Ectodermal cell (in vitro differentiated cells): ENCODE measurements around the gene OSER1.

Experiments used
- H3K27ac ChIP-seq: 2 replicates; pipeline ENCODE4 v1.7.0; 2013; ENCODE audit warnings: mild to moderate bottlenecking, low read depth, low read length; ENCODE audit not compliant: insufficient read depth, poor library complexity, severe bottlenecking
- H3K27me3 ChIP-seq: 2 replicates; pipeline ENCODE4 v1.7.0; 2013; ENCODE audit warnings: mild to moderate bottlenecking, low read length; ENCODE audit not compliant: insufficient read depth, control insufficient read depth, poor library complexity, severe bottlenecking
- H3K36me3 ChIP-seq: one replicate; pipeline ENCODE4 v1.7.0; 2013; ENCODE audit warnings: low read length; ENCODE audit not compliant: control insufficient read depth, insufficient read depth
- H3K4me1 ChIP-seq: one replicate; pipeline ENCODE4 v1.7.0; 2013; ENCODE audit warnings: low read length; ENCODE audit not compliant: control insufficient read depth, insufficient read depth
- H3K4me3 ChIP-seq: 2 replicates; pipeline ENCODE4 v1.7.0; 2013; ENCODE audit warnings: low read depth, low read length, control low read depth; ENCODE audit not compliant: insufficient read depth
- H3K9me3 ChIP-seq: 2 replicates; pipeline ENCODE4 v1.7.0; 2013; ENCODE audit warnings: mild to moderate bottlenecking, low read length, moderate library complexity; ENCODE audit not compliant: control insufficient read depth
- WGBS, 2 experiments: methylation state at CpG; one replicate each; pipeline ENCODE4 v1.1.7; 2013; ENCODE audit warnings: missing lambda C conversion rate in 2 of 2; 5-methylcytosine and 5-hydroxymethylcytosine counted together

The OSER1 gene

GRCh38 chr20:44160133-44160532 lies 50.4 kb downstream of the OSER1 start:
- Histone ChIP-seq H3K4me1 (peaks cover 5% of the 10 kb centered on the region), H3K9me3 (no peaks in the 10 kb centered on the region), H3K4me3 (no peak overlapping the region), H3K36me3 (no peaks in the 10 kb centered on the region), H3K27ac (no peak overlapping the region), H3K27me3 (no peaks in the 10 kb centered on the region)
- WGBS, 2 experiments = 96 to 97% methylated on average over 56 of the region's 56 CpGs

- Histone ChIP-seq H3K27ac (no peak overlapping the region), H3K4me1 (peaks cover 8% of the 10 kb centered on the region), H3K9me3 (no peaks in the 10 kb centered on the region), H3K4me3 (no peak overlapping the region), H3K27me3 (no peaks in the 10 kb centered on the region), H3K36me3 (no peaks in the 10 kb centered on the region)
- 94 to 95% methylated on average over 50 of the region's 50 CpGs for WGBS, 2 experiments
Observed at GRCh38 chr20:44159711-44160110, 50.9 kb downstream of the OSER1 start.

GRCh38 chr20:44159125-44159524 lies 51.4 kb downstream of the OSER1 start:
- Histone ChIP-seq H3K27ac (no peak overlapping the region), H3K9me3 (no peaks in the 10 kb centered on the region), H3K4me1 (peaks cover 9% of the 10 kb centered on the region), H3K4me3 (no peak overlapping the region), H3K36me3 (no peaks in the 10 kb centered on the region), H3K27me3 (no peaks in the 10 kb centered on the region)
- WGBS, 2 experiments = 97 to 98% methylated on average over 2 of the region's 2 CpGs

- H3K4me1 ChIP-seq = peaks cover 19% of the 10 kb centered on the region
- H3K36me3 ChIP-seq = no peaks in the 10 kb centered on the region
- 94 to 96% methylated on average over 5 of the region's 5 CpGs for WGBS, 2 experiments
- no peaks in the 10 kb centered on the region for H3K27me3 ChIP-seq
- no peak overlapping the region for H3K4me3 ChIP-seq
- H3K27ac ChIP-seq = no peak overlapping the region
- no peaks in the 10 kb centered on the region for H3K9me3 ChIP-seq
Observed at GRCh38 chr20:44157061-44157460, 53.5 kb downstream of the OSER1 start.

GRCh38 chr20:44154521-44155001 lies 56.0 kb downstream of the OSER1 start:
- no peaks in the 10 kb centered on the region for H3K9me3 ChIP-seq
- no peak overlapping the region for H3K27ac ChIP-seq
- H3K27me3 ChIP-seq = no peaks in the 10 kb centered on the region

GRCh38 chr20:44153636-44154043 lies 56.9 kb downstream of the OSER1 start:
- Histone ChIP-seq H3K27me3 (no peaks in the 10 kb centered on the region), H3K27ac (no peak overlapping the region), H3K4me1 (peaks cover 19% of the 10 kb centered on the region), H3K9me3 (no peaks in the 10 kb centered on the region), H3K4me3 (no peak overlapping the region), H3K36me3 (no peaks in the 10 kb centered on the region)
- WGBS, 2 experiments = 87 to 89% methylated on average over 6 of the region's 6 CpGs

More at GRCh38 chr20:44154521-44155001, 56.0 kb downstream of the OSER1 start:
- Histone ChIP-seq H3K36me3 (no peaks in the 10 kb centered on the region), H3K4me1 (peaks cover 19% of the 10 kb centered on the region), H3K4me3 (no peak overlapping the region)
- WGBS, 2 experiments = 60 to 66% methylated on average over 7 of the region's 7 CpGs

- H3K4me1 ChIP-seq = peaks cover 19% of the 10 kb centered on the region
- no peaks in the 10 kb centered on the region for H3K36me3 ChIP-seq
- WGBS, 2 experiments = 92 to 94% methylated on average over 14 of the region's 14 CpGs
- no peak overlapping the region for H3K4me3 ChIP-seq
- no peak overlapping the region for H3K27ac ChIP-seq
- H3K9me3 ChIP-seq = no peaks in the 10 kb centered on the region
- H3K27me3 ChIP-seq = no peaks in the 10 kb centered on the region
Observed at GRCh38 chr20:44151621-44152416, 58.8 kb downstream of the OSER1 start.

GRCh38 chr20:44146272-44146671 lies 64.3 kb downstream of the OSER1 start:
- no peaks in the 10 kb centered on the region for H3K27me3 ChIP-seq
- no peak overlapping the region for H3K4me3 ChIP-seq
- WGBS, 2 experiments = 89 to 91% methylated on average over 4 of the region's 4 CpGs
- H3K9me3 ChIP-seq = no peaks in the 10 kb centered on the region
- H3K4me1 ChIP-seq = no peaks in the 10 kb centered on the region
- H3K27ac ChIP-seq = no peak overlapping the region
- H3K36me3 ChIP-seq = no peaks in the 10 kb centered on the region
